A549 (cell line): ENCODE results near the gene FMNL3. TPM values are rescaled to one million over a fixed set of nuclear protein-coding genes. Genes with fewer than 3 reads are reported as not detected.
A peak's percentile ranks its signal among the peaks of the same experiment; 100 is the strongest.

ENCODE experiments used
- ATAC-seq, 2 experiments: fragments of 200-7000 bp in 1 of 2; fragments of >200 bp in 1 of 2; cut with Nextera tagmentation in 1 of 2; cut with Tn5 transposase in 1 of 2; 3 replicates each; pipeline versions ENCODE4 v1.8.0 to v1.9.1; 2018 to 2020; ENCODE audit warnings: mild to moderate bottlenecking in 1 of 2, moderate library complexity in 1 of 2
- CTCF ChIA-PET: fragments of 300-600 bp; sonication (Branson Sonifier 250); formaldehyde crosslinking; extraction: SDS; loops from one replicate; lab custom pipeline; 2021; ENCODE audit warnings: antibody characterized with exemption, inconsistent platforms; lab: Yijun Ruan, JAX
- POLR2A ChIA-PET: fragments of 350-600 bp; formaldehyde crosslinking; extraction: SDS; loops from one replicate; lab custom pipeline; 2021; ENCODE audit warnings: antibody characterized with exemption, inconsistent platforms; lab: Yijun Ruan, JAX
- DNase-seq, 2 experiments: peaks; one replicate each; pipeline versions ENCODE4 v3.0.0 to v3.0.0-alpha.2; 2011 to 2016; ENCODE audit warnings: low read depth in 1 of 2, low spot score in 1 of 2
- FAIRE-seq: peaks from 2 replicates; lab custom pipeline; 2011; peaks lifted over from hg19 to GRCh38; lab: Jason Lieb, UNC
- H3K27ac ChIP-seq, 2 experiments: fragments of >200 bp; sonication (Bioruptor Twin); formaldehyde crosslinking; 3 replicates each; pipeline ENCODE4 v1.5.1; 2016 to 2017
- H3K4me1 ChIP-seq: fragments of >200 bp; sonication (Bioruptor Twin); formaldehyde crosslinking; 3 replicates; pipeline ENCODE4 v1.6.1; 2016
- H3K4me2 ChIP-seq: fragments of >200 bp; sonication (Bioruptor Twin); formaldehyde crosslinking; 3 replicates; pipeline ENCODE4 v1.6.1; 2016
- H3K4me3 ChIP-seq: fragments of >200 bp; sonication (Bioruptor Twin); formaldehyde crosslinking; 3 replicates; pipeline ENCODE4 v1.5.1; 2016
- H3K9me3 ChIP-seq: fragments of >200 bp; sonication (Bioruptor Twin); formaldehyde crosslinking; 3 replicates; pipeline ENCODE4 v1.6.1; 2016
- BHLHE40 ChIP-seq: IDR thresholded peaks from 2 replicates; pipeline ENCODE4 v1.6.1; 2012; ENCODE audit warnings: low read depth, low read length, inconsistent platforms
- CEBPB ChIP-seq, 2 experiments: fragments of >200 bp in 1 of 2; sonication (Bioruptor Twin) in 1 of 2; formaldehyde crosslinking in 1 of 2; IDR thresholded peaks; 2 replicates each; pipeline ENCODE4 v1.6.1; 2012 to 2016
- EHMT2 ChIP-seq: fragments of 200-600 bp; sonication (generic); IDR thresholded peaks from 2 replicates; pipeline ENCODE4 v1.6.1; 2016; ENCODE audit warnings: antibody characterized with exemption, low read depth, mild to moderate bottlenecking, moderate library complexity
- GATA3 ChIP-seq: IDR thresholded peaks from 2 replicates; pipeline ENCODE4 v1.6.1; 2012; ENCODE audit warnings: borderline replicate concordance
- HOXA7 ChIP-seq: fragments of 250-450 bp; sonication (Bioruptor Pico); IDR thresholded peaks from 2 replicates; pipeline ENCODE4 v1.5.0; 2020; ENCODE audit warnings: mild to moderate bottlenecking, moderate library complexity
- JUNB ChIP-seq: fragments of >200 bp; sonication (Bioruptor Twin); formaldehyde crosslinking; IDR thresholded peaks from 2 replicates; pipeline ENCODE4 v1.6.1; 2016
- POLR2A ChIP-seq: IDR thresholded peaks from 2 replicates; pipeline ENCODE4 v1.6.1; 2012; ENCODE audit warnings: mild to moderate bottlenecking, low read length
- WGBS: methylation state at CpG from one replicate; pipeline ENCODE4 v1.1.6; 2017; ENCODE audit errors: missing lambda C conversion rate; 5-methylcytosine and 5-hydroxymethylcytosine counted together
- polyA plus RNA-seq, 4 experiments: library from polyadenylated mRNA; depleted of rRNA in 3 of 4; stranded (reverse); fragments of >200 nt; fragmentation: RNase III in 1 of 4; extraction: RNeasy Plus Mini Kit Qiagen cat#74134 plus additional on column Dnase treatment in 1 of 4; gene quantifications; 2 replicates in 3 of 4; 3 replicates in 1 of 4; pipeline ENCODE4 v1.2.3, GENCODE V29; 2011 to 2017
- small RNA-seq, 6 experiments: library from RNA; depleted of rRNA; stranded (forward); fragments of <200 nt; gene quantifications; one replicate each; pipeline ENCODE3, GENCODE V24; 2012
- TF ChIP-seq, protein P1 (sequence below): fragments of 250-450 bp; sonication (Bioruptor Pico); IDR thresholded peaks from 2 replicates; pipeline ENCODE4 v1.5.0; 2020; ENCODE audit warnings: low read depth, mild to moderate bottlenecking, moderate library complexity
- TF ChIP-seq, protein P2 (sequence below): IDR thresholded peaks from 2 replicates; pipeline ENCODE4 v1.6.1; 2012; ENCODE audit warnings: low read depth, borderline replicate concordance
- TF ChIP-seq, protein P3 (sequence below): IDR thresholded peaks from 2 replicates; pipeline ENCODE4 v1.6.1; 2012
- TF ChIP-seq, protein P4 (sequence below): fragments of 150-350 bp; IDR thresholded peaks from 2 replicates; pipeline ENCODE4 v1.6.1; 2014; ENCODE audit warnings: low read depth, mild to moderate bottlenecking, low read length

The FMNL3 gene
- polyA plus RNA-seq, 2 of the 4 experiments (the other 2 are of a cell fraction) = 1.7 TPM

DNA sequence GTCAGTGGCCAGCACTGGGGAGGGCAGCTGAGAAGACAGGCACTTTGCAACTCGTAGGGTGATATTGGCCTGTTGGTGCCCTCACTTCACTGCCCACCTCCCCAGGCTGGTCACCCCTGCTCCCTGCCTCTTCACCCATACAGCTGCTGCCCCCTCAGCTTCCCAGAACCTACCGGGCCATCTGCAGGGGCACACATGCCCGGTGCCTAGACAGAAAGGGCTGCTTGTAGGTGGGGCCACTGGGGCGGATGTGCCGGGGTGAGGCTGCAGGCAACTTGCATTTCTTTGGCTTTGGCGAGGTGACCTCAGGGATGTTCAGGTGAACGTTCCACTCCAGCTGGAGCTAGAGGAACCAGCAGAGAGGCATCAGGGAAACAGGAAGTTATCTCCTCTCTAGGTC lies 118.9 kb downstream of the FMNL3 start (continued):
- TF ChIP-seq BHLHE40 (no peak), CEBPB (IDR thresholded peaks at IDR 0.05) (no peak), POLR2A (no peak), GATA3 (no peak)
- TF ChIP-seq, protein P1, sequence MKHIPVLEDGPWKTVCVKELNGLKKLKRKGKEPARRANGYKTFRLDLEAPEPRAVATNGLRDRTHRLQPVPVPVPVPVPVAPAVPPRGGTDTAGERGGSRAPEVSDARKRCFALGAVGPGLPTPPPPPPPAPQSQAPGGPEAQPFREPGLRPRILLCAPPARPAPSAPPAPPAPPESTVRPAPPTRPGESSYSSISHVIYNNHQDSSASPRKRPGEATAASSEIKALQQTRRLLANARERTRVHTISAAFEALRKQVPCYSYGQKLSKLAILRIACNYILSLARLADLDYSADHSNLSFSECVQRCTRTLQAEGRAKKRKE (CRISPR knock-in tag) = no peak
- TF ChIP-seq, protein P2, sequence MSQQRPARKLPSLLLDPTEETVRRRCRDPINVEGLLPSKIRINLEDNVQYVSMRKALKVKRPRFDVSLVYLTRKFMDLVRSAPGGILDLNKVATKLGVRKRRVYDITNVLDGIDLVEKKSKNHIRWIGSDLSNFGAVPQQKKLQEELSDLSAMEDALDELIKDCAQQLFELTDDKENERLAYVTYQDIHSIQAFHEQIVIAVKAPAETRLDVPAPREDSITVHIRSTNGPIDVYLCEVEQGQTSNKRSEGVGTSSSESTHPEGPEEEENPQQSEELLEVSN = no peak
- TF ChIP-seq, protein P3, sequence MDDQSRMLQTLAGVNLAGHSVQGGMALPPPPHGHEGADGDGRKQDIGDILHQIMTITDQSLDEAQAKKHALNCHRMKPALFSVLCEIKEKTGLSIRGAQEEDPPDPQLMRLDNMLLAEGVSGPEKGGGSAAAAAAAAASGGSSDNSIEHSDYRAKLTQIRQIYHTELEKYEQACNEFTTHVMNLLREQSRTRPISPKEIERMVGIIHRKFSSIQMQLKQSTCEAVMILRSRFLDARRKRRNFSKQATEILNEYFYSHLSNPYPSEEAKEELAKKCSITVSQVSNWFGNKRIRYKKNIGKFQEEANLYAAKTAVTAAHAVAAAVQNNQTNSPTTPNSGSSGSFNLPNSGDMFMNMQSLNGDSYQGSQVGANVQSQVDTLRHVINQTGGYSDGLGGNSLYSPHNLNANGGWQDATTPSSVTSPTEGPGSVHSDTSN = no peak
- TF ChIP-seq, protein P4, sequence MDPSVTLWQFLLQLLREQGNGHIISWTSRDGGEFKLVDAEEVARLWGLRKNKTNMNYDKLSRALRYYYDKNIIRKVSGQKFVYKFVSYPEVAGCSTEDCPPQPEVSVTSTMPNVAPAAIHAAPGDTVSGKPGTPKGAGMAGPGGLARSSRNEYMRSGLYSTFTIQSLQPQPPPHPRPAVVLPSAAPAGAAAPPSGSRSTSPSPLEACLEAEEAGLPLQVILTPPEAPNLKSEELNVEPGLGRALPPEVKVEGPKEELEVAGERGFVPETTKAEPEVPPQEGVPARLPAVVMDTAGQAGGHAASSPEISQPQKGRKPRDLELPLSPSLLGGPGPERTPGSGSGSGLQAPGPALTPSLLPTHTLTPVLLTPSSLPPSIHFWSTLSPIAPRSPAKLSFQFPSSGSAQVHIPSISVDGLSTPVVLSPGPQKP = no peak

DNA sequence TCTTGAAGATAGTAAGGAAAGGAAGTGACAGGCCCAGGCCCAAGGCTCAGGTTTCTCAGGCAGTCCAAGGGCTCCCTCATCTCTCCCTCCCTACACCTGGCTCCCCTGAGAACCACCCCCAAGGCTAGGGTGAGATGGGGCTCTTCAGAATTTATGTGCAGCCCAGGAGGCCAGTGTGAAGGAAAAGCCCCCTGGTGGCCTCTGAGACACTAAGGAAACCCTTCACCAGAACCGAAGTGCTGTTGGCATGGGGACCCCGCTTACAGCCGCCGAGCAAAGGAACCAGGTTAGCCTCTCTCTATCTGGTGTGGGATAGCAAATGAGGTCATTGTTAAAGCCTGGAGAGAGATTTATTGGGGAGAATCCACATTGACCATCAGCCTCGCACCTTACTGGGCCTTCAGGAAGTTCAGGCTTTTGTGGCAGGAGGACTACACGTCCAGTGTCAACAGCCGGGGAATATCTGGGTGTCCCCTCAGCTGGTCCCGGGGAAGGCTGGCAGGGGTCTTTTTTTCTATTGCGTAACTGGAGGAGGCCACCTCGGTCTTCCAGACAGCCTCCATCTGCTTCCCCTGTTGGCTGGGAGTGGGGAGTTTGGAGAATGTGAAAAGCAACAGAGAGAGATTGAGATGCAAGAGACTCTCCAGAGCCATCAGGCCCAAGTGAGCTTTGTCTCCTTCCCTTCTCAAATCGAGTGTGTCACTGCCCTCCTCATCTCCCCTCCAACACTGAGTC lies 119.9 kb downstream of the FMNL3 start:
- ATAC-seq (peak in 1 of 2 experiments; percentile 60; a peak in 4 of 6 replicates), DNase-seq (peak in 1 of 2 experiments; percentile 32), FAIRE-seq (no peak)
- no peak overlapping the region for H3K4me2 ChIP-seq
- 85% methylated on average over 11 of the region's 11 CpGs for WGBS
- H3K4me1 ChIP-seq = peaks cover 11% of the 10 kb centered on the region; the same call in 2 of the 3 replicates
- TF ChIP-seq HOXA7 (CRISPR knock-in tag) = no peak
- TF ChIP-seq EHMT2 = no peak
- TF ChIP-seq JUNB = no peak
- TF ChIP-seq CEBPB (IDR thresholded peaks at IDR 0.05) = peak in 1 of 2 experiments; percentile 24; a peak in 1 of 4 replicates
- H3K4me3 ChIP-seq = no peak overlapping the region
- H3K9me3 ChIP-seq = no peaks in the 10 kb centered on the region
- no peak overlapping the region for H3K27ac ChIP-seq
- POLR2A ChIA-PET = no interaction called here
- CTCF ChIA-PET = interaction anchor here (0.6 to 2.8 kb wide), 6 partner anchors 9 to 299 kb away, joined by 3 to 9 read pairs (median 4); no protein-coding TSS in a partner anchor

Small RNA genes lying within 50 kb of the gene (small RNA-seq; reads per million reads assigned to genes)
- gene AC020612.2 = 0 reads per million in 6 experiments
- 0 reads per million in 6 experiments for gene HIGD1AP9
- gene POLR2KP1 = 0 to 0.26 (median 0) reads per million in 6 experiments
- 0 reads per million in 6 experiments for gene RNU6-834P

Other genes starting within 250 kb of the FMNL3 start
- 1.0 and 1.2 TPM in 2 replicates for gene KCNH3, start 168.4 kb downstream of the FMNL3 start, polyA plus RNA-seq (2011; rRNA removed)
- gene KCNH3, start 168.4 kb downstream of the FMNL3 start, polyA plus RNA-seq (2017; fragmentation: RNase III; extraction: RNeasy Plus Mini Kit Qiagen cat#74134 plus additional on column Dnase treatment) = 1.7 to 2.2 TPM (median 1.8 TPM) in 3 replicates
- 68.5 and 69.4 TPM in 2 replicates for gene MCRS1, start 139.3 kb downstream of the FMNL3 start, polyA plus RNA-seq (2011; rRNA removed)
- gene MCRS1, start 139.3 kb downstream of the FMNL3 start, polyA plus RNA-seq (2017; fragmentation: RNase III; extraction: RNeasy Plus Mini Kit Qiagen cat#74134 plus additional on column Dnase treatment) = 61.5 to 64.1 TPM (median 62.4 TPM) in 3 replicates
- 0.04 and 0.13 TPM in 2 replicates for gene FAM186B, start 101.8 kb downstream of the FMNL3 start, polyA plus RNA-seq (2011; rRNA removed)
- 0.05 to 0.11 TPM (median 0.08 TPM) in 3 replicates for gene FAM186B, start 101.8 kb downstream of the FMNL3 start, polyA plus RNA-seq (2017; fragmentation: RNase III; extraction: RNeasy Plus Mini Kit Qiagen cat#74134 plus additional on column Dnase treatment)
- gene PRPF40B, start 83.8 kb downstream of the FMNL3 start, polyA plus RNA-seq (2011; rRNA removed) = 17.0 TPM in 2 replicates
- 12.2 to 15.8 TPM (median 15.0 TPM) in 3 replicates for gene PRPF40B, start 83.8 kb downstream of the FMNL3 start, polyA plus RNA-seq (2017; fragmentation: RNase III; extraction: RNeasy Plus Mini Kit Qiagen cat#74134 plus additional on column Dnase treatment)
- gene TMBIM6, start 34.2 kb upstream of the FMNL3 start, polyA plus RNA-seq (2011; rRNA removed) = 1,088 and 1,255 TPM in 2 replicates
- 302 to 341 TPM (median 331 TPM) in 3 replicates for gene TMBIM6, start 34.2 kb upstream of the FMNL3 start, polyA plus RNA-seq (2017; fragmentation: RNase III; extraction: RNeasy Plus Mini Kit Qiagen cat#74134 plus additional on column Dnase treatment)
- 3.0 and 3.5 TPM in 2 replicates for gene NCKAP5L, start 121.0 kb upstream of the FMNL3 start, polyA plus RNA-seq (2011; rRNA removed)
- 6.9 to 9.3 TPM (median 8.5 TPM) in 3 replicates for gene NCKAP5L, start 121.0 kb upstream of the FMNL3 start, polyA plus RNA-seq (2017; fragmentation: RNase III; extraction: RNeasy Plus Mini Kit Qiagen cat#74134 plus additional on column Dnase treatment)
- 5.8 and 6.9 TPM in 2 replicates for gene BCDIN3D, start 135.7 kb upstream of the FMNL3 start, polyA plus RNA-seq (2011; rRNA removed)
- gene BCDIN3D, start 135.7 kb upstream of the FMNL3 start, polyA plus RNA-seq (2017; fragmentation: RNase III; extraction: RNeasy Plus Mini Kit Qiagen cat#74134 plus additional on column Dnase treatment) = 3.8 to 4.8 TPM (median 4.2 TPM) in 3 replicates
- gene FAIM2, start 196.5 kb upstream of the FMNL3 start, polyA plus RNA-seq (2011; rRNA removed) = 0.11 and 0.23 TPM in 2 replicates
- gene FAIM2, start 196.5 kb upstream of the FMNL3 start, polyA plus RNA-seq (2017; fragmentation: RNase III; extraction: RNeasy Plus Mini Kit Qiagen cat#74134 plus additional on column Dnase treatment) = not detected in 3 replicates
- not detected in 2 replicates for gene AQP2, start 243.3 kb upstream of the FMNL3 start, polyA plus RNA-seq (2011; rRNA removed)
- gene AQP2, start 243.3 kb upstream of the FMNL3 start, polyA plus RNA-seq (2017; fragmentation: RNase III; extraction: RNeasy Plus Mini Kit Qiagen cat#74134 plus additional on column Dnase treatment) = not detected in 3 replicates